ENCODE measurements around the gene TTLL1.

The TTLL1 gene

DNA sequence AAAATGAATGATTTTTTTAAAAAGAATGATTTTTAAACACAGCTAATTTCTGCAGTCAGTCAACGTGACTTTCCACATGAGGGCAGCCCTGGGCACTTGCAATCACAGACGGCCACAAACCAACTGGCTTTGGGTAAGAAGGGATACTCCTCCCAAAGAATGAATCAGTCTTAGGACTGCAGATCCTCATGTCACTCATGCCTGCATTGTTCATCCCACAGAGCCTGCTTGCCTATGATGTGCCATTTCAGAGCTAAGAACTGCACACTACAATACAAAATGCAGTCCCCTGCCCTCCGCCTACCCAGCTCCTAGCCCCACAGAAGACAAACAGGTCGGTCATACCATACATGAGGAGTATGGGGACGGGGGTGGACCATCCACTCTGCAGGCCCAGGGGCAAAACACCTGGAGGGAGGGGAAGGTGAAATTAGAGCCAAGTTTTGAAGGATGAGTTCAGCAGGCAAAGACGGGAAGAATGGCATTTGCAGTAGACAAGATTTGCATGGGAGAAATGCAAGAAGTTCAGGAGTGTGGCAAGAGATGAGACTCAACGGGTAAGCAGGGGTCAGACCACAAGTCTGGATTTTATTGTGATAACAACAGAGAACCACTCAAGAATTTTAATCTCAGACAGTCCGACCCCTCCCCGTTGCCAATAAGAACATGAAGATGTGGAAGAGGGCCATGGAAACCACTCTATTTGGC is 98.9 kb downstream of the TTLL1 start:
- no peak for DNase-seq
